8988T (cell line): ENCODE data around the gene PRR16.

Experiments
- DNase-seq: peaks from one replicate; pipeline ENCODE4 v3.0.0; 2011

The PRR16 gene

GRCh38 chr5:120591911-120592310 is 127.8 kb downstream of the PRR16 start:
- no peak for DNase-seq

GRCh38 chr5:120599576-120599975 is 135.5 kb downstream of the PRR16 start:
- no peak for DNase-seq

GRCh38 chr5:120600639-120601038 is 136.5 kb downstream of the PRR16 start:
- no peak for DNase-seq

- no peak for DNase-seq
These were observed 137.9 kb downstream of the PRR16 start for GRCh38 chr5:120602033-120602432.

- DNase-seq, result no peak
These were observed 140.8 kb downstream of the PRR16 start for GRCh38 chr5:120604884-120605283.

GRCh38 chr5:120605325-120606079 is 141.4 kb downstream of the PRR16 start:
- DNase-seq, result no peak

GRCh38 chr5:120609570-120609969 is 145.5 kb downstream of the PRR16 start:
- no peak for DNase-seq

GRCh38 chr5:120610145-120610544 is 146.0 kb downstream of the PRR16 start:
- DNase-seq, result no peak

- no peak for DNase-seq
These were observed 149.6 kb downstream of the PRR16 start for GRCh38 chr5:120613729-120614128.

GRCh38 chr5:120614531-120615180 is 150.6 kb downstream of the PRR16 start:
- no peak for DNase-seq

- no peak for DNase-seq
These were observed 152.0 kb downstream of the PRR16 start for GRCh38 chr5:120615967-120616645.

- DNase-seq, result no peak
These were observed 157.2 kb downstream of the PRR16 start for GRCh38 chr5:120621339-120621738.

- no peak for DNase-seq
These were observed 160.0 kb downstream of the PRR16 start for GRCh38 chr5:120624021-120624563.

- DNase-seq, result no peak
These were observed 164.1 kb downstream of the PRR16 start for GRCh38 chr5:120628156-120628555.

- DNase-seq, result no peak
These were observed 166.4 kb downstream of the PRR16 start for GRCh38 chr5:120630550-120630949.

- DNase-seq, result no peak
These were observed 167.5 kb downstream of the PRR16 start for GRCh38 chr5:120631611-120632010.

- DNase-seq, result no peak
These were observed 168.3 kb downstream of the PRR16 start for GRCh38 chr5:120632430-120632829.

GRCh38 chr5:120638449-120638848 is 174.3 kb downstream of the PRR16 start:
- no peak for DNase-seq

GRCh38 chr5:120640778-120641177 is 176.7 kb downstream of the PRR16 start:
- DNase-seq, result no peak

- no peak for DNase-seq
These were observed 180.4 kb downstream of the PRR16 start for GRCh38 chr5:120644516-120644915.

GRCh38 chr5:120655828-120656435 is 191.8 kb downstream of the PRR16 start:
- no peak for DNase-seq

GRCh38 chr5:120657104-120657503 is 193.0 kb downstream of the PRR16 start:
- DNase-seq, result no peak

GRCh38 chr5:120677481-120677880 is 213.4 kb downstream of the PRR16 start:
- no peak for DNase-seq
